Measurements from ENCODE around the gene DIAPH3.

The DIAPH3 gene

DNA sequence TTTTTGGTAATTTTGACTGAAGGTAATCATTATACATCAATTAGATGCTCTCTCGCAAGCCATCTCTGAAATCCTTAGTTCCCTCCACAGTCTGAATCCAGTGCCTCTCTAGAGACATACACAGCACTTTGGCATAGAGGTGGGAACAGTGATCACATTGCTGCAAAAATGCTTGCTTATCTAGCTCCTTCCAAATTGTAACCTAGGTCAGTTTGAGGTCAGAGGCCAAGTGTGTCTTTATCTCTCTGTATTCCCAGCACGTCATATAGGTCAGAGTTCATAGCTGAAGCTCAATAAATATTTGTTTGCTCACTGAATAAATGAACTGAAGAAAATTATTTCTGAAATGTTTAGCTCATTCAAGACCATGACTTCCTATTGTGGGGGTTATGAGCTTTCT, 462.5 kb downstream of the DIAPH3 start:
- no peak for DNase-seq

DNA sequence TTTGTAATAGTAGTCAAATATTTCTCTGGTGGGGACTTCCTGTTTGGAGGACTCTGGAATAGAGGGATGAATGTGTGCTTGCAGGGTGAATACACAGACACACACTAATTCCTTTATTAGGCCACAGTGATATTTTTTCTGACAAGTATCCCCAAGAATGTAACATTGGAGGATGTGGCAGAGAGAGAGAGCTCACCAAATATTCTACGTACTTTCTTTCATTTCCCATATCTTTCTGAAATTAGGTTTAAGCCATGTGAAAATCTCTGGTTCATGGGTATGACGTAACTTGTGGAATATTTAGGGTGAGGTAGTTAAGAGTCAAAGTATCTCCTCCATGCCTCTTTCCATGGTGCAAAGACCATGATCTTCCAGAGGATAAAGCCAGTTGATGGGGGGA, 463.4 kb downstream of the DIAPH3 start:
- DNase-seq, result no peak

DNA sequence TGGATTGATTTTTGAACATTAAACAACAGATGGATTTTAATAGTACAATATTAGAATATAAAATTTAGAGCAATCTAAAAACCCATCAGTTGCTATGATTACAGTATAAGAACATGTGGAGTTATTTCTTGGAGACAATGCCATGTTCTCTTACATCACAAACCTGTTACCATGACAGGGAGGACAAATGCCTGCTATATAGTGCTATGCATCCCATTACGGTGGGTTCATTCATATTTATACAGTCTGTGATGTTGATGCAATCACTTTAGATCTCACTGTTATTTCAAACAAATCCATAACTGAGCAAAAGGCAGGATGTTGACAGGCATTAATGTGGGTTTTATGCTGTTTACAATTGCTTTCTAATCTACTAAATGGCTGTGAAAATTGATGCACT, 467.5 kb downstream of the DIAPH3 start:
- no peak for DNase-seq

DNA sequence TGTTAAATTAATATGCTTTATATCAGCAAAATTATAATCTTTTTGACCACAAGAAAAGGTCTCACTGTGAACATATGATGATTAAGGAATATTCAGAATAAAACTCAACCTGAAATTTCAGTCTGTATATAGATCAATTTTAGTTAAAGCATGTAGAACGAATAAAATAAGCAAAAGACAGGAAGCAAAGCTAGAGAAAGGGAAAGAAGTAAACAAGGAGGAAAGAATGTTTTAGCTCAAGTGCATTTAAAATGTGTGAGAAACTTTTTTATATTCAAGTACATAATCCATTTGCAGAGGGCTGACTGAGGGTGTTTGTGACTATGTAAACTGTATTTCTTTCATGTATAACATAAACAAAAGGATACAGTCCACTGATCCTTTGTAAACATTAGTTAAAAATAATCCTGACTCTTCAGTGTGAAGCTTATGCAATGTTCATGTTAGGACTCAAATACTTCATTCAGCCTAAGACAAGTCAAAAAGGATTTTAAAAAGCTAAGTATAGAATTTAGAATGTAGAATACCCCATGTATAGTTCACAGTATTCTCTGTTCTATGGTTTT, 472.1 kb downstream of the DIAPH3 start:
- no peak for DNase-seq

DNA sequence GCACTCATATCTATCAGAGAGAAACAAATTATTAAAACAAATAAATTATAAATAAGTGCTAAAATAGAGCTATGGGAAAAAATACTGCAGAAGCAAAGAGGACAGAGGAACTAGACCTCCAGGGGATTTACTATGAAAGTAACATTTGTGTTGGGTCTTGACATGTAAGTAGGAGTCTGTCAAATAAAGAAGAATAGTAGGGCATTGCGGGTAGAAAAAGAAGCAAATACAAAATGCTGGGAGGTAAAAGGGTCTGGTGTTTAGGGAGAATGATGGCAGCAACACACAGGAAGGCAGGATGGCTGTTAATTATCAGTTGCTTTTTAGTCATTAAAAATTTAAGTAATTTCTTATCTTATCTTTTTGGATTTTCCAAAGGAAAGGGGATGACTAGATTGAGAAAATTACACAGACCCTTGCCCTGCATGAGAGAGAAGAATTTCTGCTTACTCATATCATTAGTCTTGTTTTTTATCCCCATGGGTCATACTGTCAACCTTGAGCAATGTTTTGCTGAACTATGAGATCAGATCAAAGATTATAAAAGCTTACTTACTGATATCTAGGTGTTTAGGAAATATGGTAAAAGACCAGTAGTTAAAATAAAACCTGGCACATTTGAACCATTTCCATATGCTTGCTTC, 472.7 kb downstream of the DIAPH3 start:
- no peak for DNase-seq

DNA sequence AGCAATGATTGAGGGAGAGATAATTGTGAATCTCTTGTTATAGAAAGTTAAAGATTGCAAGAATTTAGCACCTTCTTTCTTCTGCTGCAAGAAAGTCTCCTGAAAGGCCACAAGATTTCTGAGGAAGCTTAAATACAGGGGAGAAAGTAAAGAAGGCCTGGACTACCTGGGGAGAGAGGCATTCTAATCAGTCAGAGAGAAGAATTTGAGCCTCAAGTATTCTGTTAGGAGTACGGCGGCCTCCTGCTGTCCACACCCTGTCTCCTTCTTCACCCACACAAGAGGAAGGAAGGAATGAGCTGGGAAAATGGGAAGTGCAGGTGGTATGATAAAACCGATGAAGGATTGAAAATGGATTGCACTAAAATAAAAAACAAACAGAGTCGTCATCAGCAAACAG, 474.7 kb downstream of the DIAPH3 start:
- DNase-seq, result no peak

DNA sequence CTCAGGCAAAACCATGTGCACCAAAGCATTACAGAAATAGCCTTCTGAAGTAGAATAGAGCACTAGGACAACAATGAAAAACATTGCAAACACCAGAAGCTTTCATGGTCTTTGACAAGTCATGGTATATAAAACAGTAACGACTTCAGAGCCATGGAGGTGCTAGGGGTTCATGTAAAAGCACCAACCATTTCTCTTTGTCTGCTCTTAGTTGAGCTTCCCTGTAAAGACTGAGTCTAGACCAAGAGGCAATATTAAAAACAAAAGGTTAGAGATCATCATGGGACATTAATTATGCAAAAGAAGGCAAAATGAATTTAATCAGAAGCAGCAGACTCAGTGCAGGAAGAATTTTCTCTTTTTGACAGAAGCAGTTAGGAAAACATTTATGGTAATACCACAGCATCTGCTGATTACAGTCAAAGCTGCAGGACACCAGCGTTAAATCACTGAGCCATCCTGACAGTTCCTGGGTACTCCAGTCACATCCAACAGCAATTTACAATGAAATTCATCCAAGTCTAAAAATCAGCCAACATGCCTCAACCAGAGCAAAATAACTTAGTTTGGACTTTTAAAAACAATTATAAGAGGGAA, 476.8 kb downstream of the DIAPH3 start:
- no peak for DNase-seq

DNA sequence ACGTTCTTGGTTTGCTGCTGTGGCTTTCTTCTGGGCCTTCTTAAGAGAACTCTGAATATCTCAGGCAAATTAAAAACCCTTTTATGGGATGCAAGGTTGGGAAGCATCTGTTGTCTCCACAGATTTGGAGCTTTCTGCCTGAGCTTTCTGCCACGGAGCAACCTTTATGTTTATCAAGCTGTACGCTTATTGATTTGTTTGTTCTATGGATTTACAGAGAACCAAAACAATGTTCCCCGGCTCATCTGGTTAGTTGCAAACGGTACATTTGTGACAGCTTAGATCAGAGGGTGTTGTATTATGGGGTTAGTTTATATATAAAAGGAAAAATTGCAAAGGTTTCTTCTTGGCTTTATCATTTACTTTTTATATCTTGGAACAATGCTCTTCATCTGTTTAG, 479.6 kb downstream of the DIAPH3 start:
- no peak for DNase-seq

DNA sequence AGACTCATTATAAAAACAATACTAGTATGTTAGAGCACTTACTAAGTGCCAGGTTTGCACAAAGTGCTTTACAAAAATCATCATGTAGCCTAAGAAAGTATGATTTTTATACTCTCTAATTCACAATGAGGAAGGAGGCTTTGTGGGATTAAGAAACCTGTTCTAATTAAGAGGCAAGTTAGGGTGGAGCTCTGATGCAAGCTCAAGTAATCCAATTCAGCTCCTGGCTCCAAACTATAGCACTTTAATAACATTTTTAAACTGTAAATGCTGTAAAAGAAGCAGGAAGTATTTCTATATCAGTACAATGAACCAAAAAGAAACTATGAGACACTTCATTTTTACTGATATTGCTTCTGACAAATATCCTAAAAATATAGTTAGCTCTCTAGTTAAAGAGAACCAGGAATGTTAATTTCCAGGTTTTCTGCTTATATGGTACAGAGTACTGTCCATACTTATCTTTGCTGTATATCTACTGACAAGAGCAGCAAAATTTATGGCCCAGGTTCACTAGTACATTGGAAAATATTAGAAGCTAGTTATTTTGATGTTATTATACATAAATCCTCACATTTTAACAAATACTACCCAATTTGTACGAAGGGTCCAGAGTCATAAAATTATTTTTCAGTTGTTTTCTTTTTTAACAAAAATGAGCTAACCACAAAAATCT, 482.0 kb downstream of the DIAPH3 start:
- no peak for DNase-seq

DNA sequence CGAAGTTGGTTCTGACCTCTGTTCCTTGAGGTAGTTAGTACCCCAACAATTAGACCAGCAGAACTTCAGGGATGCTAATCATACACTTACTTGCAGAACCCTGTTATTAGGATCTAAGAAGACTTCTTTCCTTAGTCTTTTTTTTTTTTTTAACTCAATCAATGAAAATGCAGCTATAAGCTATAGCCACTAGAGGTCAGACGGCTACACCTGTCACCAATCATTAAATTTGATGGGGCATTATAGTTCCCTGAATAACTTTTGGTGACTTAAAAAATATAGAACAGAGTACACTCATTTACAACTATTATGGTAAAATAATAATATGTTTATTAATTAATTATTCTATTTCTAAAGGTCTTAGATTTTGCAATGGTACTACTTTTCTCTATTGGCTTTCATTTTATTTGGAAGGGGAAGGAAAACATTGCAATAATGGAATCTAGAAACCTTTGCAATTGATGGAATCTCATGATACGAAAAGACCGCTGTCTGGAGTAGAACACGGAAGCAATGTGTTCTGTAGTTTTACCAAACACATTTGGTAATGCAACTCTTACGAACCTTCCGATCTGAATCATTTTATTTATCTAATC, 483.2 kb downstream of the DIAPH3 start:
- no peak for DNase-seq

DNA sequence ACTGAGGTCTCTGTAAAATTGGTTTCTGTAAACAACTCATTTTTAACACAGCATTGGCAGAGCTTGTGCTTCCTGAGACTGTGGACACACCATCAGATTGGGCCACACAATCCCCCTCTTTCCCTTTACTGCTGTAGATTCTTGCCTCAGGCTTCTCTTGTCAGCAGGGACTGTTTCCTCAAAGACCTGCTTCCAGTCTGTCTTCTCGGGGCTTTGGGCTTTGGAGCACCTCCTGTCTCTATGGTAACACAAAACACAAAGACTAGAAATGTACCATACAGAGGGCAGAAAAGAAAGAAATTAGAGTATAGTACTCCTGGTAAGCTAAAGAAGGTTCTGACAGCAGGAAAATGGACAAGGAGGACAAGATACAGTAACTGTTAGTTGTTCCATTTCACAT, 484.5 kb downstream of the DIAPH3 start:
- no peak for DNase-seq

DNA sequence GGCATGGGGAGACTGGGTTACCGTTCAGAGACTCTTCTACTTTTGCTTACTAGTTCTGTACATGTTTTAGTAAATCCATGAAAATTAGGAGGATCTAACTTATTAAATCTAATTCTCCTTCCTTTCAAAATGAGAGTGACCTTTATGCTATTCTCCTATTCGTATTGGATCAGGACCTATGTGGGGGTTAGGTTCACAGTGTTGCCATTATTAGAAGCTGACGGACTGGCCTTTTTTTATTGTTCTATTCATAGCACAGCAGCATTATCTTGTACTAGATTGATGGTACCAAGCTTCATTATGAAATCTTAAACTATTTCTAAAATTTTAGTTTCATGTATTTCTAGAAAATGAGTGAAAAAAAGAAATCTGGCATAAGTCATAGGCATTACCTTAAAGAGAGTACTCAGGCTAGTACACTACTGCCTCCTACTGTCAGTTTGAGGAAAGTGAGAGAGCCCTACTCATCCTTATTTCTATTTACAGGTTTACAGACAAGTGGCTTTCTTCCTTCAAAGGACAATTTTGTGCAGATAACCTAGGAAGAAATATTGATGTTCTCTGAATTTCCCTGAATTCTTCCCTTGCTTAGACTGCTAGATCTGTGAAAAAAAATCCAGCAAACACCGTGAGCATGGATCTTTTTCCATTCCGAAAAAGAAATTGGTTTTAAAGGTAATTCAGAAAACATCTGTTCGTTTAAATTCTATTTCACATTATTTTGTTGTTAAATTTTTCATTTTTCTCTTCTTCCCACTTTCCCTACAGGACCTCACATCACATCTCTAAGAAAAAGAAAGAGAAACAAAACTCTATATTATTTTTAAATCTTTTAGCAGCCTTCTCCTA, 485.5 kb downstream of the DIAPH3 start:
- DNase-seq, result no peak

DNA sequence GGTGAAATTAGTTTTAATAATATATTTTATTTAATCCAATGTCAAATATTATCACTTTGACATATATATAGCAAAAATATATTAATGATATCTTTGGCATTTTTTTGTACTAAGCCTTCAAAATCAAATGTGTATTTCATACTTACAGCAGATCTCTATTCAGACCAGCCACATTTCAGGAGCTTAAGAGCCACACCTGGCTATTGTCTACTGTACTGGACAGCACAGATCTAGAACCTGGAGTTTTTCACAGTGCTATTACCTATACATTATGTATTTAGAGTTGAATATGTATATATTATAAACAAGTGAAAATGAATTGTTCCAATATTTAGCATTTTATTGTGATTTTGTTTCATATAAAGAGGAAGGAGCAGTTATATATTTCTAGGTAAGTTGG, 486.3 kb downstream of the DIAPH3 start:
- DNase-seq, result no peak

DNA sequence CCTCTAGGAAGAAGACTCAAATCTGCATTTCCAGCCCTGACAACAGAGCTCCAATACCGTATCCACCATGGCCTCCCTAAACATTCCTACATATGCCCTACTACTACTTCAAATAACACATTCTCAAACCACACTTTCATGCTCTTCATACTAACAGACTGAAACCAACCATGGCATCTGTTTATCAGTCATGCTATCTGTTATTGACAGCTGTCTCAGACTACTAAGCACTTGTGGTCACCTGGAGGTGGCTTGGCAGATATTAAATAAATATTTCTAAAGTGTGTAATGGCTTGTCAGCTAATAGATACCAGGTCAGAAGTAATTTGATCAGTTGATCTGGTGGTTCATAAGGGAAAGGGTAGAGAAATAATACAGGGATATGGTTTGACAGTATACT, 489.1 kb downstream of the DIAPH3 start:
- no peak for DNase-seq

DNA sequence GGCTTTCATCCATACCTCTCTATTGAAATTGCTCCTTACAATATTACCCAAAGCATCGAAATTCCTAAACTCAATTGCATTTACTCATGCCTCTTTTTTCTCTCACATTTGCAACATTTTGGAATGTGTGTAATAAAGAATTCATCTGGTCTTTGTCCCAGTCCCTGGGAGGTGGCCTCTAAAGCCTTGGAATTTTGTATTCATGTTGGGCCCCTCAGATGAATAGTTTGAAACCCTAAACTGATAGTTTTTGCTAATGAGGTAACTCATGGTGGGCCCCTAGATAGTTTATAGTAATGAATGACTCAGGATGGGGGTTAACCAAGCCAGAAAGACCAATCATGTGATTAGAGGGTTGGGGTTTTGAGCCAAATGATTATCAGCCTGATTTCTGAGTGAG, 490.4 kb downstream of the DIAPH3 start:
- DNase-seq, result no peak

DNA sequence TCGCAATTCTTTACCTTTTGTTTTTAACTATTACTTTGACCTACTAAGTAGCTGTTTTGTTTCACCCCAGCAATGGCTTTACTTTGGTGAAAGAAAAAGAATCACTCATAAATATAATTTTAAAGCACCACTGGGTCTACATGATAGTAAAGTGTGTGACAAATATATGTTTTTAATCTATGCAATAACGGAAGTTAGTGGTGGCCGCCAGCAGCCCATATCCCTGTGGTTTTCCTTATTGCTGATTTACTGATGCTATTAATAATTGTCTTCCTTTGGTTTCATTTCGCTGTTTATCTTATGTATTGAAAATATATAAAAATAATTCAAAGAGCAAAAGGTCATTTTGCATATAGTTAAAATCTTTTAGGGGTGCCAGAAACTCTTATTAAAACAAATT, 491.3 kb downstream of the DIAPH3 start:
- DNase-seq, result no peak

DNA sequence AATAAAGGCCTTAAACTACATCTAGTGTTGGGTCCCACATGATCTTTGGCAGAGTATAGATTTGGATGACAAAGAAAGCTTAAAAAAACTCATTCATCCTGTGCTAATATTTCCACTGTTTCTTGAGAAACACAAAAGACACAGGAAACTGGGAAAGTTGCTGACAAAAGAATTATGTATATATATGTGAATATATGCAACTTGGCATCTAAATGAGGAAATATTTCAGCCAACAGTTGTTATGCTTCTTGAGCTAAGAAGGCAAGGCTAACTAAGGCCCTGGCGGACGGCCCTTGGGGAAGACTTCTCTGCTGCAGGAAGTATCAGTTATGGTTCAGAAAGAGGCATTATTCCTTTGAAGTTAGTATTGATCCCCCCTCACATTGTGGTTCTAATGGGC, 491.8 kb downstream of the DIAPH3 start:
- DNase-seq, result no peak

DNA sequence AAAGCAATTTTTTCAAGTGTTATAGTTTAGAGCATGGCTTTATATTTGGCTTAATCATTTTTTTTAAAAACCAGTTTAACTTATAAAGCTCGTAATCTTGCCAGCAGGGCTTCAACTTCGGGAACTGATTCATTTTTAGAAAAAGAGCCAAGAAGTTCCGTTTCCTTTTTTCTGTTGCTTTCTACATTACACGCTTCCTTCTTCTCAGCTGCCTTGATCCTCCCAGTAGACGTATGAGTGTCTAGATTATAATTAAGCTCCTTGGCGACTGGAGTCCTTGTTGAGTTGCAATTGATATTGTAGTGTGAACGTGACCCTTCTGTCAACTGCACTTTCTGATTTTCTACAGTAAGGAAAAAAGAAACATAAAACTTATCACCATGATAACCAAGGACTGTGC, 497.2 kb downstream of the DIAPH3 start:
- DNase-seq, result no peak

DNA sequence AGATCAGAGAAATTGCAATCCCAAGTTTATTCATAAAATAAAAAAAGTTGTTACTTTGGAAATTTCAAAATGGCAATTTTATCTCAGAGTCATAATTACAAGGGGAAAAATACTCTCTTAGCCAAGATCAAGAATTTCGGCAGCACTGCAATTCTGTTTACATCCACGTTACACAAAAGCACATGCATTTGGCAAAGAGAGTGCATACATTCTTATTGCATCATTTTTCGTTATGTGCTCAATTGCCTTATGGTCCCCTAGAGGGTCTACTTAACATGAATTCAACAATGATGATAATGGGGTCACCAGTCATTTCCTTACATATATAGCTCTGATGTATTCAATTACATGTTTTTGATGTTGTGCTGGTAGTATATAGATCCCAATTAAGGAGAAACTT, 498.0 kb downstream of the DIAPH3 start:
- DNase-seq, result no peak

DNA sequence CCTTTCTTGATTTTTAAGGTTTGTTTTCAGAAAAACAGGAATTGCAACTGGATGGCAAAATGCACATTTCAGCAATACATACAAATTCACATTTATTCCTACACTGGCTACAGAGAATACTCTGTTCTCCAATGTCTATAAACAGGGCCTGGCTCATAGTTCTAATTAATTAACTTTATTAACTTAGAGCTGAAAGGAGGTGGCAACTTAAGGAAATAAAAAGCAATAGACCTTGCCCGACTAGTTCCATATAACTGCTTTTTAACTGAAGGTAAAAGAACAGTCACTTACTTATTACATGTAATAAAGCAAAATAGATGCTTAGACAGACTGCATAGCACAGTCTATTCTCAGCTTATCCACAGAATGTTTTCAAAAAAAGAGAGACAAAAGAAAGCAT, 498.5 kb downstream of the DIAPH3 start:
- no peak for DNase-seq

DNA sequence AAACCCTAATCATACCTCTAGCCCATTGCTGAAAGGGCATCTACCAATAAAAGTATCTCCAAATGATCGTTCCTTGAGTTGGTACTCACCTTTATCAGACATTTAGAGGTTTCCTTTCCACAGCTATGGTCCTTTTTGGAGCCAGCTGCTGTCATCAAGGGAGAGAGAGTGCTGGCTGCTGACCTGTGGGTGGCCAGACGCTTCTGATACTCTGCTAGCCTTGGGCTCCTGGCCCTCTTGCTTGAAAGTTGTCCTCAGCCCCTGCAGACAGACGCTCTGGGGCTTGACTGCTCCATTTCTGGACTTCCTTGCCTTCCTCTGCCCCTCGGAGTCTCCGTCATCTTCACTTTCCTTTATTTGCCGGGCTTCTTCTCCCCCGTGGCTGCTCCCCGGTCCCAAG, 499.1 kb downstream of the DIAPH3 start:
- DNase-seq, result no peak

DNA sequence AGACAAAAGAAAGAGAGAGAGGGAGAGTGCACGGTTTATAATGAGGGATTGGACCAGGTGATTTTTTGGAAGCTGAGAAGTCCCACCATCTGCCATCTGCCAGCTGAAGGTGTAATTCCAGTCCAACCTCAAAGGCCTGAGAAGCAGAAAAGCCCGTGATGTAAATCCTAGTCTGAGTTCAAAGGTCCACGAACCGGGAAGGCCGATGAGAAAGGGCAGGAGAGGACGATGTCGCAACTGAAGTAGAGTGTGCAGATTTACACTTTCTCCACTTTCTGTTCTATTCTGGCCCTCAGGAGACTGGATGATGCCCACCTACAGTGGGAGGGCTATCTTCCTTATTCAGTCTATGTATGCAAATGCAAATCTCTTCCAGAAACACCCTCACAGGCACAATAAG, 500.0 kb downstream of the DIAPH3 start:
- no peak for DNase-seq

DNA sequence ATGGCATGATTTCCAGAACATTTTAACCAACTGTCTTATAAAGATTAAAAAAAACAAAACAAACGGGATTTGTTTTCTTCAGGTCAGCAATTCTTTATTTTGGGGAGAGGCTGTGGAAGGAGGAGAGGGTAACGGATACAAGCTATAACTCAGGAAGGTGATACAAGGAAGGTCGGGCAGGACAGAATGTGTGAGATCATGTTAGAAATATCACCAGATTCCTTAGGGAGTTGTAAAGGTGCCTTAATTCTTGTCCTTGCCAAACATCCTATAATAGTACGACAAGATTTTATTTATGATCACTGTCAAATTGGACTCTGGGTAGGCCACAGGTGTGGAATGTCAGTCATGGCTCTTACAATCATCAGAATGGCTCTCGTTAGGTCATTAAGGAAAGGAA, 503.1 kb downstream of the DIAPH3 start:
- DNase-seq, result no peak

Data from activated gamma-delta T cell (primary cell).